Right ventricle myocardium inferior (tissue), 1 donor: ENCODE data around the gene MRRF. TPM values are rescaled to one million over a fixed set of nuclear protein-coding genes. Genes with fewer than 3 reads are reported as not detected.
A peak's percentile ranks its signal among the peaks of the same experiment; 100 is the strongest.

Source experiments
- ATAC-seq: fragments of 200-7000 bp; cut with Tn5 transposase; one replicate; pipeline ENCODE4 v1.9.1; 2020; ENCODE audit warnings: mild to moderate bottlenecking, moderate library complexity
- DNase-seq: peaks from one replicate; pipeline ENCODE4 v3.0.0; 2021; ENCODE audit errors: missing footprints
- intact Hi-C: fragments of 100-400 bp; cut with DNase I; formaldehyde crosslinking; loops from one replicate; pipeline ENCODE4 v1.11.0; 2022
- long read RNA-seq: library from polyadenylated mRNA; unstranded; transcript quantifications from one replicate; pipeline ENCODE4 v2.0.0, GENCODE V29; 2021
- total RNA-seq: library from RNA; stranded (reverse); fragmentation: NEBNext Ultra II Directional; extraction: Animal tissue kit (Norgen Biotek cat#: 25700); gene quantifications from one replicate; pipeline ENCODE4 v1.2.1, GENCODE V29; 2021
- donor health status: DM: no; HTN: yes; CAD: no; lungs with severe emphysema.

MRRF gene
- total RNA-seq = 39.1 TPM
- long read RNA-seq, full-length matches to known transcripts = 24 of 31 reads
- long read RNA-seq, partial matches to known transcripts = 2 of 31 reads
- long read RNA-seq, other reads (novel, unspliced or antisense) = 5 of 31 reads

- peak; percentile 90 for ATAC-seq
- intact Hi-C loops = loop anchor here (2.0 to 10.0 kb wide), 3 partner anchors 84 to 560 kb away; partner anchors contain the start of genes MORN5, NDUFA8 and PDCL
- DNase-seq = peak; percentile 97
Observed at GRCh38 chr9:122264360-122265148, at the start of gene MRRF, which contains the start of gene RBM18. TSS of gene MRRF (plus strand) at chr9:122264882. CDS start at chr9:122270892, 6,010 bp downstream. TSS of gene RBM18 (minus strand) at chr9:122264840. CDS start at chr9:122261492, 3,348 bp downstream.

GRCh38 chr9:122215663-122216062 is 49.0 kb upstream of the MRRF start:
- ATAC-seq (no peak), DNase-seq (no peak)
- intact Hi-C loops = no loop called here

- no peak for DNase-seq
- no peak for ATAC-seq
- intact Hi-C loops = no loop called here
Observed at GRCh38 chr9:122216138-122216797, 48.4 kb upstream of the MRRF start.

GRCh38 chr9:122216798-122217418 is 47.8 kb upstream of the MRRF start:
- DNase-seq (no peak), ATAC-seq (no peak)
- intact Hi-C loops = no loop called here

GRCh38 chr9:122217640-122218039 is 47.0 kb upstream of the MRRF start:
- intact Hi-C loops = no loop called here
- DNase-seq = no peak
- no peak for ATAC-seq

- intact Hi-C loops = no loop called here
- DNase-seq (no peak), ATAC-seq (no peak)
Observed at GRCh38 chr9:122218071-122218934, 46.4 kb upstream of the MRRF start.

GRCh38 chr9:122218935-122219855 is 45.5 kb upstream of the MRRF start:
- ATAC-seq (peak; percentile 15), DNase-seq (no peak)

GRCh38 chr9:122219856-122220672 is 44.6 kb upstream of the MRRF start:
- DNase-seq (no peak), ATAC-seq (no peak)
- intact Hi-C loops = loop anchor here (10.0 kb wide), 1 partner anchor 125 kb away; no protein-coding TSS in a partner anchor

More at GRCh38 chr9:122218935-122219855, 45.5 kb upstream of the MRRF start:
- intact Hi-C loops = no loop called here

- no peak for ATAC-seq
- intact Hi-C loops = loop anchor here (10.0 kb wide), 1 partner anchor 124 kb away; no protein-coding TSS in a partner anchor
- DNase-seq = no peak
Observed at GRCh38 chr9:122220673-122221182, 44.0 kb upstream of the MRRF start.

- no peak for ATAC-seq
- DNase-seq = no peak
- intact Hi-C loops = loop anchor here (10.0 kb wide), 1 partner anchor 124 kb away; no protein-coding TSS in a partner anchor
Observed at GRCh38 chr9:122221183-122221811, 43.4 kb upstream of the MRRF start.

- intact Hi-C loops = loop anchor here (10.0 kb wide), 1 partner anchor 122 kb away; no protein-coding TSS in a partner anchor
- no peak for DNase-seq
- ATAC-seq = no peak
Observed at GRCh38 chr9:122222791-122223190, 41.9 kb upstream of the MRRF start.

GRCh38 chr9:122223435-122223834 is 41.2 kb upstream of the MRRF start:
- intact Hi-C loops = loop anchor here (10.0 kb wide), 1 partner anchor 121 kb away; no protein-coding TSS in a partner anchor
- no peak for DNase-seq
- no peak for ATAC-seq

GRCh38 chr9:122225312-122226141 is 39.2 kb upstream of the MRRF start:
- DNase-seq (no peak), ATAC-seq (no peak)
- intact Hi-C loops = loop anchor here (5.0 to 10.0 kb wide), 2 partner anchors 98 to 119 kb away; no protein-coding TSS in a partner anchor

GRCh38 chr9:122226142-122226757 is 38.4 kb upstream of the MRRF start:
- intact Hi-C loops = loop anchor here (5.0 to 10.0 kb wide), 2 partner anchors 99 to 119 kb away; no protein-coding TSS in a partner anchor
- ATAC-seq = no peak
- no peak for DNase-seq
